NCI-H524 treated with DMSO at 0.1 percent for 48 hours (cell line): ENCODE results near the gene GIPC2.

Experiments used
- DNase-seq: peaks from one replicate; lab custom pipeline; 2025; lab: John Stamatoyannopoulos, UW

GIPC2 gene

DNA sequence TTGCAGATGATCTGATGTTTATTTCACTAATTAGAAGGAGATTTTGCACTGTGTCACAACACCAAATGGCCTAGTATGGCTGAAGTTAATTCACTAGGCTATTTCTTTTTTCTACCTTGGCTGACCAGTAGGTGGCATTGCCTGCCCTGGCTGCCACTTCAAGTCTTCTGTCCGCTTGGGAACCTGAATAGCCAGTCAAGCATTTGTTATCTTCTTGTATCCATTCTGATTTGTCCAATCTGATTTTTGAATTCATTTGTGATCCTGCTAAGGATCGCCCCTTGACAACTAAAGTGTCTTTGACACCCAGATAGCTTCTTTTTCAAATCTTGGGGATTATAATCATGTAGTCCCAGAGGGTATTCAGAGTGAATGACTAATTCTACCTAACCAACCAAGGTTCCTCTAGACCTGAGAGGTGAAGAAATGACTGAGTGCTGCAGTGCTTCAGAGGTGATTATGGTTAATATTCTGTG lies 99.4 kb downstream of the GIPC2 start:
- DNase-seq, result no peak

DNA sequence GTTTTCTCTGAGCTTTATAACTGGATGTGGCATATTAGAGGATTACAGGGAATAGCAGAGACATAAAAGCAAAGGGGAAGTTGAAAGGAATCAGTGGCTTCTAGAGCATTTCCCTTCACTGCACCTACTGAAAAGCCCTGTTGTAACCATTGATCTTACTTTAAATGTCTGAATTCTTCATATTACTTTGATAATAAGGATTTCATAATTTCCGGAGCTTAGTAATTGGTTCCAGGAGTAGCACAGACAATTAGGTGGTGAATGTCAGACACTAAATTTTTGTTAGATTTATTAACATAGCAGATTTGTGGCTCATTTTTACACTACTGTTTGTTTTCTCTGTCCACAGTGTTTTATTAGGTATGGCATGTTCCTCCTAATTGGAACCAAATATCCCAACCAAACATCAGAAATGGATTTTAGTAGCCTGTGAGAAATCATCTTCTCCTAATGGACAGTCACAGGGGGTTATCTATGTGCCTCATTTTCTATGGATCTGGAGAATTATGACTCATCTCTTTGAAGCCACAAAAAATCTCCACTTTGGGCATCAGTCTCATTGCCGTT lies 100.5 kb downstream of the GIPC2 start:
- no peak for DNase-seq

DNA sequence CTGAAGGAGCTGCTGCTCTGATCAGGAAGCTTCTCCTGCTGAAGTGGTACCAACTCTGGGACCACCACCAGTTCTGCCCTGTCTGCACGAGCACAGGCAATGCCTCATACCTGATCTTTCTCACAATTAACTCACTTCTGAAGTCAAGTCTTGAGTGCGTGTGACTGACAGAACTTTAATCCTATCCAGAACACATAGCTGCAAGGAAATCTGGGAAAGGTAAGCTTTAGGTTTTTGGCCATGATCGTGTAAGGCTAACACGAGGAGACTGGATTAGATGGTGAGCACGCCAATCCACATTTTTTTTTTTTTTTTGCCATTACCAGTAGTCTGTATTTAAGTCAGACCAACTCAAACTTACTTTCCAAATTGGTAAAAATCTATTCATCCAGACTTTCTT lies 101.3 kb downstream of the GIPC2 start:
- no peak for DNase-seq

DNA sequence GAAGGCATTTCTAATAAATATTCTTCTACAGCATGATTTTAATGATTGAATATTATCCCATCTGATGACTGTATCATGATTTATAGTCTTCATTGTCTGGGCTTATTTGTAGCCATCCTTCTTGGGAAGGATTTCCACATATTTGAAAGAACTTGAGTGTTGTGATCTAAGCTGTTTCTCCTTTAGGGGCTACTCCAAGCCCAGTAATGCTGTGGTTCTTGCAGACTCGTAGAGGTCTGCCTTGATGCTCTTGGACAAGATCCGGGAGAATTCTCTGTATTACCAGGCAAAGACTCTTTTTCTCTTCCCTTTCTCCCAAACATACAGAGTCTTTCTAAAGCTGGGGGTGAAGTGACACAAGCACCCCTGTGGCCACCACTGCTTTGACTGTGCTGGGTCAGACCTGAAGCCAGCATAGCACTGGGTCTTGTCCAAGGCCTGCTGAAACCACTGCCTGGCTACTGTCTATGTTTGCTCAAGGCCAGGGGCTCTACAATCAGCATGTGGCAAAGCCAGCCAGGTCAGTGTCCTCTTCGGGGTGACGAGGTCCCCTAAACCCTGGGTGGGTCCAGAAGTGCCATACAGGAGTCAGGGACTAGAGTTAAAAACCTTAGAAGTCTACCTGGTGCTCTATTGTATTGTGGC lies 107.4 kb downstream of the GIPC2 start:
- DNase-seq, result no peak

DNA sequence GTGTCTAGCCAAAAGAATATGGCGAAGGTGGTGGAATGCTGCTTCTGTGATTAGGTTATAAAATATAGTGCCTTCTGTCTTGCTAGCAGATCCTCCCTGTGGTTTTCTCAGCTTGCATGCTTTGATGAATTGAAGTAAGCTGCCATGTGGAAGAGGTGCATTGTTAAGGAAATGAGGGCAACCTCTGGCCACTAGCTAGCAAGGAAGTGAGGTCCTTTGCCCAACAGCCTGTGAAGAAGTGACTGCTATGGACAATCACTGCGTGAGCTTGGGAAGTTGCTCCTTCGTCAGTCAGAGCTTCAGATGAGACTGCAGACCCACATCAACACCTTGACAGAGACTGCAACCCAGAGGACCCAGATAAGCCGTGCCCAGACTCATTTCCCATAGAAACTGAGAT lies 109.4 kb downstream of the GIPC2 start:
- DNase-seq, result no peak

DNA sequence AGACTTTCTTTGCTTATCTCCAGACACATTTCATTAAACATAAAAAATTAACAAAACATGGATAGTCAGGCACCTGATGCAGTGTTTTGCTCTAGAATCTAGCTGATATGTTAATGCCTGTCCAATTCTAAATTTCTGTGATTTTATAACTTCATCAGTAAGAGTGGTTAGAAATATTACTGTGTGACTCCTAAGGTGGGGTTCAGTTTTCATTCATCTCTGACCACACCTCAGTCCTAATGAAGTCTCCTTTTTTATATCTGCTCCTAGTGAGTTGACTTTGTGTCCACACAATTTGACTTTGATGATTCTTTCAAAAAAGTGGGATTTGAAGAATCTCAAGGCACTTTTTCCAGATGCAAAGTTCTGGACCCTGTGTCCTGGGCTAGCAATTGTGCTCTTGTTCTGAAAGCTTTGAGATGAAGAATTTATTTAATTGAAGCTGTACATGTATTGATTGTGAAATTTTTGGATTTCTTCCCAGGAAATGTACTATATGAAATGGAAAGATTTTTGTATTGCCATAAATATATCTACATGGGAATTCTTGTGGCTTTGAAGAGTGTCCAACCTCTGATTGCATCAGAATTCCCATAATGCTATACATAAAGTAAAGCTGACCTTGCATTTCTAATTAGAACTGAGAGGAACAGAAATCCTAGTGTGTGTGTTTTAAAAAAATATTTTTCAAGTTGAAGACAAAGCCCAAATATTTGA lies 111.2 kb downstream of the GIPC2 start:
- no peak for DNase-seq

DNA sequence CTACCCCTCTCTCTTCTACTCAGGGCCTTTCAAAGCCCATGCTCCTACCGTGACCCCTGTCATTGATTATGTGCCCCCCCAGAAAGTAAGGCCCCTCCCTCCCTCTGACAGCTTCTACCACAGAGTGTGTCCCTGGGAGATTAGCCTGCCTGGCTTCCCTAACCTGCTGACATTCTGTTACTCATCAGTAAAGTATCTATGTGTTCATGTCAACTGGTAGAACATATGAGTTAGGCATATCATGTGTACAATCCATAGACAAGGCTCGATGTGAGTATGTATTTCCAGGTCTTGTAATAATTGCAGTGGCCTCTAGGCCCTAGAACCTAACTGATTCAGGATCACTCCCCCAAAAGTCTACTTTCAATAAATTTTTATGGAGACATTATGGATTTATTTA lies 120.0 kb downstream of the GIPC2 start:
- no peak for DNase-seq

DNA sequence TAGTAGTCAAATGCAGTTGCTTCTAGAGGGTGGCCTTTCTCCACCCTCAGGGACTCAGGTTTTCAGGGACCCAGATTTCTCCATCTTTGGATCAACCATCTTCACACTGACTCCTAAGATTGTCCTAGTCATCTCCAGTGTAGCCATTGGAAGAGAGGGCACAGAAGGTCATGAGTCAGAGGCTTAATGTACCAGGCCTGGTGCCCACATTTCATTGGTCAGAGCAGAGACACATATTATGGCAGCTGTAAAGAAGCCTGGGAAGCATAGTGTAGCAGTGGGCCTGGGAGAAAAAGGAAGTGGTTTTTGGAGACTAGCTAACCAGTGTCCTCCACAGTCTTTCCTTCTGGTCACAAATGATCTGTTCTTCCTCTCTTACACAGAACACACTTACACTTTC lies 122.5 kb downstream of the GIPC2 start:
- DNase-seq, result no peak

DNA sequence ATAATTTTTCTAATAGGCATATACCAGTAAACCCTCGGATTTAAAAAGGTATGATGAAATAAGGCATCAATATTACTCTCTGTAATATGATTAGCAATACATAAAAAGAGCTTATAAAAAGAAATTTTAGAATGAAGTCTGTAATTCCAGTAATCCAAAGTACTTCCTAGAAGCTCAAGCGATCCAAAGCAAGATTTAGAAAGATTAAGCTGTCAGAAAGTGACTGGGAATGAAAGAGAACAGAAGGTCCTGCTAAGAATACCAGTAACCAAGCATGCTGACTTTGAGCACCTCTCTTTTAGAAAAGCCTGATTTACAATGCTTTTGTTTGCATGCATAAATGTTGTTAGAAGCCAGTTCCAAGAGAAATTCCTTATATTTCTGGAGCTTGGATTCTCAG lies 125.1 kb downstream of the GIPC2 start:
- DNase-seq, result no peak

DNA sequence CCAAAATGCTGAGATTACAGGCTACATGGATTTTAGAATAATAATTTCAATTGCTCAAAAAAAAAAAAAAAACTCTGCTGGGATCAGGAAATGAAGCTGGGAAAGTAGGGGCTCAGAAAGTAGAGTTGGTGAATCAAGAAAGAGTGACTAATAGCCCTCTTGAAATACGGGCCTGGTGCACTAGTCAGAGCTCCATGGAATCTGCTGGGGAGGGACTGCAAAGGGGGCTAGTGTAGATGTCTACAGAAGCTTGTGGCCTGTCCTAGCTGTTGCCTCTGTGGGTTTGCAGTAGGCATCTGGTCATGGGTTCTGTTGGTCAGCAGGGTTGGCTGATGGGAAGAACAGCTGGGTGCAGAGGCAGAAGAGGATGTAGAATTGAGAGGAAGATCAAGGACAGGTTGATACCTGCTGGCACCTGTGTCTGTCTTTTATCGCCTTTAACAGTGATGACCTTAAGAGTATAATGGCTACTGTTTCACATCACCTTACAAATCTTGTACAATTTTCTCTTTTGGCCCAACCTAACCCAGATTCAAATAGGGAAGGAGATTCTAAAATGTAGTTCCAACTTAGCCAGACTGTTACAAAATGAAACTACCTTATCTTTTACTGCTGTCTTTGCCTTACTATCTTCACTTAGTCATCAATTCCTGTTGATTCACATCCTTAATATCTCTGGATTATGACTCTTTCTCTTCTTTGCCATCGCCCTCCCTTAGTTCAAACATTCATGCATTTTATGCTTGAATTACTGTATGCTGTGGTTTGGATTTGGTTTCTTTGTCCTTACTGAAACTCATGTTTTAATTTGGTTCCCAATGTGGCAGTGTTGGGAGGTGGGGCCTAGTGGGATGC lies 126.2 kb downstream of the GIPC2 start:
- no peak for DNase-seq

DNA sequence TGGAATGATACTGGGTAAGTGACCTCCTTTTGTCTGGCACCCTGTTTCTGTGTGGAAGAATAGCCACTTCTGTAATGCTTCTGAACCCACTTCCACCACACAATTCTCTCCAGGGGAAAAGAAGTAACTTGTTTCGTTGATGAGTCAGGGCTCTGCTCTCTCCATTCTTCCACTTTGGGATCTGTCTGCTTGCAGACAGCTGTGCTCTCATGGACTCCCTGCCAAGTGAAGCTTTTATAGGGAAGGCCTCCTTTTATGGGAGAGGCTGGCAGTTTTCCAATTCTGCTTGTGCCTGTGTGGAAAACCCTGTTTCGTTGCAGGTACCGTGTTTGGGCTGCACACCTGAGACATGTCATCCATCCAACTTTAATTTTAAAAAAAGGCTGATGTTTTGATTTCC lies 130.7 kb downstream of the GIPC2 start:
- DNase-seq, result no peak

DNA sequence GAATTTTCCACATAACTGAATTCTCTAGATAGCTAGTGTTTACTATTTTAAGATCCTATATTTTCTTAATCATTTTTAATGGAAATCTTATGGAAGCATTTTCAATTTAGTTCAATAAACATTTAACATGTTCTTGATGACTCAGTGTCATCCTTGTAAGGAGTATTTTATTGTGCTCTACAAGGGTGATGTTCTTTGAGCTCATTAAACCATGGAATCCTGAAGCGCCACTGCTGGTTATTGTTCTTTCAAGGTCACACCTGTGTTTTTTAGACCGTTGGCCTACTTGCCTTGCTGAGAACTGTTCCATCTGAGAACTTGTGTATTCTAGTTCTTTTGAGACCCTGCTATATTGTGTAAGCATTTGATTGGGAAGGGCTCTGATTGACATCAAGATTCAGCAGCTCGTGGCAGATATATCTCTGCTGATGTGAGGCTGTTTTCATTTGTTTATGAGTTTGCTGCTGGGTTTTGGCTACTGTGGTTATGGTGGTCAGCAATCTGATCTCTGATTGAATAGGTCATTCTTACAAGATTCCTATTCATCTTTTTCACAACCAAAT lies 132.0 kb downstream of the GIPC2 start:
- DNase-seq, result no peak

DNA sequence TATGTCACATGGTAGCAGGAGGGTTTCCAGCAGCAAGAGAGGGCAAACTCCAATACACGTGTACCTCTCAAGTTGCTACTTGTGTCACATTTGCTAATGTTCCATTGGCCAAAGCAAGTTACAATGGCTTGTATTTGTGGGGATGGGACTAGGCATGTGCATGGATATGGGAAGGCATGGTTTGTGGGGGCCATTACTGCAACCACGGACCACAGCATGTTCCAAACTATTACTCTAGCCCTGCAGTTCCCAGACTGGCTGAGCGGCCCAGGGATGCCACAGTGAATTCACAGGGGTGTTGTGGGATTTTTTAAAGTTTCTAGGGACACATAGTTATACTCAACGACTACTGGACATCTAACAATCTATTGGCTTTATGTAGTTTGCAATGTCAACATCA lies 133.1 kb downstream of the GIPC2 start:
- no peak for DNase-seq

DNA sequence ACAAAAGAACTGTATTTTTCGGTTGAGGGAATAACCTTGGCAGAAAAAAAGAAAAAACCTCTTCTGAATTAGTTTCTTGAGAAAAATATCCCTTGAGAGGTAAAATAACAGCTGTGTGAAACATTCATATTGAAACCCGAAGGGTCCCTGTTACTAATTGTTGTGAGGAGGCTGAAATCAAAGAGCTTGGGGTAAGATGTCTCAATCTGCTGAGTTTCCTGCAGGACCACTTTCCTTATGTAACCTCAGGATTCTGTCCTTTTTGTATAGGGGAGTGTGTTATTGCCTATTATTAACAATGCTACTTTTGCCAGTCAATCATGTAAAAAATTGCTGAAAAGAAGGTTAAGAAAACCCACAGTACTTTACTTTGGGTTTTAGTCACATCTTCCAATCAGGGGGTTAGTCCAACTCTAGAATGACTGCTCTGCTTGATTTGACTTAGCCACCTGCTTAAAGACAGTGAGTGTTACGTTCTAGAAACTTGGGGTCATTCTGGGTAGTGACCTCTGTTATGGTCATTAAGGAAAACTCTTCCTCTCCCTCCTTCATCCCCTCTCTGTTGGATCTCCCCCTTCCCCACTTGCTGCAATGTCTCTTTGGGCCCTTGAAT lies 138.8 kb downstream of the GIPC2 start:
- DNase-seq, result no peak
